Measurements from ENCODE around the gene RAD51B. TPM values are rescaled to one million over a fixed set of nuclear protein-coding genes. Genes with fewer than 3 reads are reported as not detected.

Gene RAD51B
- total RNA-seq, 6 donors from 2014 or later, result 10.6 to 63.9 (median 18.4) TPM

DNA sequence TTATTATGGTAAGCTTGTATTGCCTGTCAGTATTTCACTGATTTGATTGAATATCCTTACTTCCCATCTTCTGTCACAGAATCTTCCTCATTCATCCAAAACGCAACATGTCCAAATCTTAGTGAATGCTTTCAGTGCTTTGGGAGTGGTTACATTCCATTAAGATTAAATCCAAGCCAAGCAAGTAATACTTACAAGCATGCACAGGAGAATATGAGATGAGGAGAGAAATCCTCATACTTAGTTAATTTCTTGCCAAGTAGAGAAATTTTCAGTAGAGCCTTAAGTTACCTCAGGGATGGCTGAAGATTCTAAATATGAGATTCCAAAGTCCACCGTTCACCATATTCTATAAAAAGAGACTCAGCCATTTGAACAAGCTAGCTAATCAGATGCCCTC, 316.0 kb downstream of the RAD51B start:
- Histone ChIP-seq H3K27me3 (no peaks in the 10 kb centered on the region), H3K36me3 (no peaks in the 10 kb centered on the region), H3K27ac (no peak overlapping the region), H3K4me1 (peaks cover 12 to 29% (median 13%) of the 10 kb centered on the region in 4 donors), H3K9me3 (no peaks in the 10 kb centered on the region), H3K4me3 (no peak overlapping the region)
- 79 to 85% methylated on average over 2 of the region's 2 CpGs for WGBS, 2 donors
- TF ChIP-seq POLR2A (IDR thresholded peaks at IDR 0.05), result no peak
- no peak for TF ChIP-seq POLR2AphosphoS5 (IDR thresholded peaks at IDR 0.05)
- no peak for TF ChIP-seq EP300 (IDR thresholded peaks at IDR 0.05)
- no peak for TF ChIP-seq CTCF (IDR thresholded peaks at IDR 0.05)
- ATAC-seq (ENCODE audit: low FRiP score in 2 of 2) (peak in 1 of 2 donors; percentile 65), DNase-seq (no peak)

DNA sequence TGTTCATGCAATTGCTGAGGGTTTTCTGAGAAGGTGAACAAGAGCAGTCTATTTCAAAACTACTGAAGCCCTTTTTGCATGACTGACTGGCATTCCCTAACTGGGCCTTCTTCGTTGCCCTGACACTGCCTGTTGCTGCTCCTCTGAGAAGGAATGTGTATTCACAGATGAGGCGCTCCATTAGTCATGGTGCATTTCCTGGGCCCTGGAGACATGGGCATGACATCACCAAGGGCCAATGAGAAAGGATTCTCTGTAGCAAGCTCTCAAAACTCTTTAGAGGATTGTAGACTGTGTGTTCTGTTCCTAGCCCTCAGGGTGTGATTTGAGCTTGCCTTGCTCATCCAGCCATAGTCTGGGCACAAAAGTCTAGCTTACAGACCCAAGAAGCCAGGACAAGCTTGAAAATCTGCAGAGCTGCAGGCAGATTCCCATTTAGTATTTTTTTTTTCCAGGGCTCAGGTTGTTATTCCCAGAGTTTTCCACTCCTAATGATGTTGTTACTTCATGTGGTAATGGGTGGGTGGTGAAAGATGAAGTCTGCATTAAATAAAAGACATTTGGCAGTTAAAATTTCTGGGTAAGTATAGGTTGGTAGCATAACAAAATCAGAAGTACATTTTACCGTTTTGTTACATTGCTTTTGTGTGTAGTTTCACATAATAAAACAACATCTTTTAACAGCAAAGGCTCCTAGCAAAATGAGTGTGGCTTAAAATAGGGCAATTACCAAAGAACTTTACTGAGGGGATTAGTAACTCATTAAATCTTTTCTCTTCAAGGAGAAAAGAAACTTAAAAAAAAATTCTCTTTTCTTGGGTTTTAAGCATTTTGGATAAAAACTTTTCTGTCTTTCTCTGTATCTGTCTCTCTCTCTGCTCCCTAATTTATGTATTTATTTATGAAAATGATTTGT, 318.4 kb downstream of the RAD51B start:
- DNase-seq (peak in 1 of 2 donors; percentile 29), ATAC-seq (ENCODE audit: low FRiP score in 2 of 2) (peak; percentile 68 to 78)
- H3K27me3 ChIP-seq, result no peaks in the 10 kb centered on the region
- H3K4me3 ChIP-seq, result no peak overlapping the region
- TF ChIP-seq EP300 (IDR thresholded peaks at IDR 0.05) (no peak), CTCF (IDR thresholded peaks at IDR 0.05) (no peak), POLR2AphosphoS5 (IDR thresholded peaks at IDR 0.05) (no peak), POLR2A (IDR thresholded peaks at IDR 0.05) (no peak)
- H3K27ac ChIP-seq, result no peak overlapping the region
- H3K36me3 ChIP-seq, result no peaks in the 10 kb centered on the region
- H3K9me3 ChIP-seq, result no peaks in the 10 kb centered on the region
- 72 to 73% methylated on average over 3 of the region's 3 CpGs for WGBS, 2 donors
- H3K4me1 ChIP-seq, result peaks cover 15 to 32% (median 18%) of the 10 kb centered on the region in 4 donors

- ATAC-seq (ENCODE audit: low FRiP score in 2 of 2), result no peak
- Histone ChIP-seq H3K27ac (peak overlapping the region; percentile 28 to 60 (median 58)), H3K36me3 (no peaks in the 10 kb centered on the region), H3K27me3 (no peaks in the 10 kb centered on the region), H3K4me3 (no peak overlapping the region), H3K9me3 (no peaks in the 10 kb centered on the region), H3K4me1 (peaks cover 22 to 44% (median 28%) of the 10 kb centered on the region in 4 donors)
- WGBS, 2 donors, result 53 to 67% methylated on average over 4 of the region's 4 CpGs
- TF ChIP-seq POLR2AphosphoS5 (IDR thresholded peaks at IDR 0.05) (no peak), CTCF (IDR thresholded peaks at IDR 0.05) (no peak), EP300 (IDR thresholded peaks at IDR 0.05) (no peak), POLR2A (IDR thresholded peaks at IDR 0.05) (no peak)
- no peak for DNase-seq
Observed at GRCh38 chr14:68139431-68140075, 320.0 kb downstream of the RAD51B start.

GRCh38 chr14:68140076-68140741, 320.6 kb downstream of the RAD51B start:
- DNase-seq (no peak), ATAC-seq (ENCODE audit: low FRiP score in 2 of 2) (peak; percentile 64 to 68)
- no peak for TF ChIP-seq CTCF (IDR thresholded peaks at IDR 0.05)
- TF ChIP-seq POLR2AphosphoS5 (IDR thresholded peaks at IDR 0.05), result peak in 1 of 2 donors; percentile 87
- TF ChIP-seq POLR2A (IDR thresholded peaks at IDR 0.05), result no peak
- peak; percentile 21 to 90 (median 62) for TF ChIP-seq EP300 (IDR thresholded peaks at IDR 0.05)
- WGBS, 2 donors, result 48 to 52% methylated on average over 3 of the region's 3 CpGs
- Histone ChIP-seq H3K36me3 (no peaks in the 10 kb centered on the region), H3K4me1 (peaks cover 27 to 49% (median 34%) of the 10 kb centered on the region in 4 donors), H3K4me3 (no peak overlapping the region), H3K9me3 (no peaks in the 10 kb centered on the region), H3K27me3 (no peaks in the 10 kb centered on the region), H3K27ac (peak overlapping the region; percentile 42 to 60 (median 58))

Measured in upper lobe of left lung (tissue), 6 donors.